Measurements from ENCODE around the gene SYNRG. TPM values are rescaled to one million over a fixed set of nuclear protein-coding genes. Genes with fewer than 3 reads are reported as not detected.

The SYNRG gene
- total and polyA plus RNA-seq, 2 of the 13 experiments (the other 11 are each of a cell fraction or from before 2014, with no cell fraction given): 7.3 to 8.7 TPM

- Histone ChIP-seq H3K9me3 (ENCODE audit: low read length) (no peaks in the 10 kb centered on the region), H3K4me2 (ENCODE audit: low read depth, low read length) (no peak overlapping the region), H2AFZ (ENCODE audit: low read length) (no peak overlapping the region), H3K27ac (ENCODE audit: extremely low read length, insufficient read depth, low read length) (no peak overlapping the region), H3K79me2 (ENCODE audit: insufficient read depth, low read length) (peaks cover 79% of the 10 kb centered on the region), H3K4me3 (replicated peaks in 1 of 3; ENCODE audit: insufficient read depth in 1 of 3, low read depth in 2 of 3, low read length in 3 of 3) (no peak overlapping the region), H3K4me1 (ENCODE audit: insufficient read depth, low read length) (peaks cover 43% of the 10 kb centered on the region), H3K9ac (ENCODE audit: insufficient read depth, low read depth, low read length) (no peak overlapping the region), H3K27me3 (ENCODE audit: control insufficient read depth in 1 of 2, insufficient read depth in 2 of 2, low read length in 2 of 2) (no peaks in the 10 kb centered on the region), H3K36me3 (replicated peaks in 1 of 2; ENCODE audit: control insufficient read depth in 1 of 2, insufficient read depth in 2 of 2, low read length in 2 of 2) (peaks cover 7 to 20% of the 10 kb centered on the region in 2 experiments; a peak in 4 of 5 replicates), H4K20me1 (ENCODE audit: insufficient read depth, low read length) (0 out of 2 replicates have a peak, but pooled peaks cover 8% of the 10 kb centered on the region)
- WGBS (ENCODE audit: low lambda C conversion rate): 100% methylated on average over 5 of the region's 9 CpGs
- DNase-seq (ENCODE audit: low spot score) (no peak), ATAC-seq (no peak), FAIRE-seq (no peak)
- CTCF ChIA-PET (ENCODE audit: low intra/inter-chr PET ratio, low total read pairs): interaction anchor here (1.1 to 1.2 kb wide), 2 partner anchors 18 to 69 kb away, joined by 3 to 4 read pairs; partner anchors contain the start of gene DUSP14
- POLR2A ChIA-PET: no interaction called here
- no TSS peak for BruUV-seq (replicated peaks)
- intact Hi-C loops (cut with micrococcal nuclease; ENCODE audit: unreplicated experiment): no loop called here
- in situ Hi-C loops (cut with HindIII; ENCODE audit: extremely low pct_ligation_motif_present, low pct_unique_long_range_greater_than_20kb): no loop called here
- TF ChIP-seq STAT5B (CRISPR knock-in tag; IDR thresholded peaks at IDR 0.05): no peak
- TF ChIP-seq ZNF75D (CRISPR knock-in tag; IDR thresholded peaks at IDR 0.05; ENCODE audit: borderline replicate concordance): no peak
- no peak for TF ChIP-seq BCLAF1 (IDR thresholded peaks at IDR 0.05)
- TF ChIP-seq TBX2 (CRISPR knock-in tag; IDR thresholded peaks at IDR 0.05; ENCODE audit: borderline replicate concordance): no peak
- no peak for TF ChIP-seq REST (IDR thresholded peaks at IDR 0.05; ENCODE audit: borderline replicate concordance in 1 of 2, low read depth in 1 of 2, low read length in 2 of 2)
- TF ChIP-seq ZBTB44 (CRISPR knock-in tag; IDR thresholded peaks at IDR 0.05): no peak
- no peak for TF ChIP-seq ZMYM3 (CRISPR knock-in tag; IDR thresholded peaks at IDR 0.05)
- no peak for TF ChIP-seq MXD1 (CRISPR knock-in tag; IDR thresholded peaks at IDR 0.05)
- no peak for TF ChIP-seq SP140L (CRISPR knock-in tag; IDR thresholded peaks at IDR 0.05; ENCODE audit: borderline replicate concordance)
- no peak for TF ChIP-seq POLR2AphosphoS2 (IDR thresholded peaks at IDR 0.05; ENCODE audit: low read depth, low read length)
- TF ChIP-seq CEBPB (IDR thresholded peaks at IDR 0.05; ENCODE audit: borderline replicate concordance, low read depth, low read length): no peak
- no peak for TF ChIP-seq ZNF740 (CRISPR knock-in tag; IDR thresholded peaks at IDR 0.05)
- no peak for TF ChIP-seq FIP1L1 (IDR thresholded peaks at IDR 0.05; ENCODE audit: borderline replicate concordance, insufficient read depth, low read depth, low read length)
- TF ChIP-seq ZNF549 (CRISPR knock-in tag; IDR thresholded peaks at IDR 0.05): no peak
- TF ChIP-seq CREBL2 (CRISPR knock-in tag; IDR thresholded peaks at IDR 0.05; ENCODE audit: borderline replicate concordance): no peak
Measured at GRCh38 chr17:37507111-37507510, 102.1 kb downstream of the SYNRG start.

Data from HepG2 (cell line).